ENCODE data around the gene RIN1. TPM values are rescaled to one million over a fixed set of nuclear protein-coding genes. Genes with fewer than 3 reads are reported as not detected.

Gene RIN1
- total RNA-seq, 1 donor from 2014 or later, result 1.0 TPM

DNA sequence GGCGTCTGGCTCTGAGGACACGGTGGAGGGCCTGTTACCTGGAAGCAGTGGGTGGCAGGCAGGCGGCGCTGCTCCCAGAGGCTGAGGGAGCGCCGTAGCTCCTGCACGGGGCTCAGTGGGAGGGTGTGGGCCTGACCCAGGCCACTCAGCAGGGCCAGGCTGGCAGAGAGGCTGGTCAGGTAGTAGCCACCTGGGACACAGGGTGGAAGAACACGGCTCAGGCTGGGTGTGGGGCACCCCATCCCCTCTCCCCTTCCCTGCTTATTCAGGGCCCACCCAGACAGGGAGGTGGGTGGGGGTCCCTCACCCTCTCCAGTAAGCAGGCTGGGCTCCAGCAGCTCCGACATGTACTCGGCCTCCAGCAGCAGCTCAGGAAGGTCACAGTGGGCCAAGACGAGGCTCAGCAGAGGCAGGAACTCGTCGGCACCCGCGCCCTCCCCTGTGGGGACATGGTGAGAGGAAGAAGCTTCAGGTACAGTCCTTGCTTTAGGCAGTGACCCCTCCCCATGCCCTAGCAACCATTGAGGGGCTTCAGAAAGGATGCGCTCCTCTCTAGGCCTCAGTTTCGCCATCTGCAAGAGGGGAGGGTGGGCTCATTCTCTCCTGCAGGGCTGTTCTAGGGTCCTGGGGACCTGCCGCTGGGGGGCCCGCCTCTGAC, 2.9 kb downstream of the RIN1 start:
- H3K4me1 ChIP-seq, result peaks cover 36% of the 10 kb centered on the region
- intact Hi-C loops (cut with micrococcal nuclease), result no loop called here
- TF ChIP-seq CTCF (IDR thresholded peaks at IDR 0.05; ENCODE audit: borderline replicate concordance), result no peak
- H3K27me3 ChIP-seq (ENCODE audit: low read depth), result no peaks in the 10 kb centered on the region
- no peaks in the 10 kb centered on the region for H3K9me3 ChIP-seq (replicated peaks)
- no peak overlapping the region for H3K4me3 ChIP-seq
- H3K27ac ChIP-seq (replicated peaks), result no peak overlapping the region
- peaks cover 26% of the 10 kb centered on the region for H3K36me3 ChIP-seq
- no peak for DNase-seq

- no peak overlapping the region for H3K27ac ChIP-seq (replicated peaks)
- no peak for DNase-seq
- H3K36me3 ChIP-seq, result peaks cover 18% of the 10 kb centered on the region
- H3K4me1 ChIP-seq, result peaks cover 43% of the 10 kb centered on the region
- H3K9me3 ChIP-seq (replicated peaks), result no peaks in the 10 kb centered on the region
- no peak for TF ChIP-seq CTCF (IDR thresholded peaks at IDR 0.05; ENCODE audit: borderline replicate concordance)
- H3K4me3 ChIP-seq, result no peak overlapping the region
- H3K27me3 ChIP-seq (ENCODE audit: low read depth), result no peaks in the 10 kb centered on the region
- intact Hi-C loops (cut with micrococcal nuclease), result no loop called here
Measured at GRCh38 chr11:66332371-66333219, 3.6 kb downstream of the RIN1 start.

- Histone ChIP-seq H3K4me1 (peaks cover 47% of the 10 kb centered on the region), H3K4me3 (no peak overlapping the region), H3K36me3 (peaks cover 13% of the 10 kb centered on the region), H3K27me3 (ENCODE audit: low read depth) (no peaks in the 10 kb centered on the region), H3K27ac (replicated peaks) (no peak overlapping the region), H3K9me3 (replicated peaks) (no peaks in the 10 kb centered on the region)
- no peak for TF ChIP-seq CTCF (IDR thresholded peaks at IDR 0.05; ENCODE audit: borderline replicate concordance)
- intact Hi-C loops (cut with micrococcal nuclease), result no loop called here
- DNase-seq, result no peak
Measured at GRCh38 chr11:66331542-66332370, 4.5 kb downstream of the RIN1 start.

DNA sequence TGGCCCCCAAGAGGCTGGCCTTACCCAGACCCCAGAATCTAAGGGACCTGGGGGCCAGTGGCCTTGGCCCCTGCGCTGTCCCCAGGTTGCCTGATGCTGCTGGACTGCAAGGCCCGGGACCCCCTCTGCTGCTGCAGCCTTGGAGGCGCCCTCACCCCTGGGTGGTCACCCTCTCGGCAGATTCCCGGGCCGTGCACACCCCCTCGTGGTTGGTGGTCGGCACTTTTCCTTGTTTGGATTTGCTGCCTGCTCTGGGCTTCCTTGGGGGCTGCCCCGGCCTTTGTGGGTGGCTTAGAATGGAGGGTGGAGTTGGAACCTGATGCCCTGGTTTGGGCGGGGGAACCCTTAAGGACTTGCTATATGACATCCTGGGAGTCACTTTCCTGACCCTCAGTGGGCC, 5.3 kb downstream of the RIN1 start:
- Histone ChIP-seq H3K9me3 (replicated peaks) (no peaks in the 10 kb centered on the region), H3K36me3 (peaks cover 13% of the 10 kb centered on the region), H3K27ac (replicated peaks) (no peak overlapping the region), H3K4me3 (no peak overlapping the region), H3K4me1 (peaks cover 47% of the 10 kb centered on the region), H3K27me3 (ENCODE audit: low read depth) (no peaks in the 10 kb centered on the region)
- TF ChIP-seq CTCF (IDR thresholded peaks at IDR 0.05; ENCODE audit: borderline replicate concordance), result no peak
- intact Hi-C loops (cut with micrococcal nuclease), result no loop called here
- no peak for DNase-seq

DNA sequence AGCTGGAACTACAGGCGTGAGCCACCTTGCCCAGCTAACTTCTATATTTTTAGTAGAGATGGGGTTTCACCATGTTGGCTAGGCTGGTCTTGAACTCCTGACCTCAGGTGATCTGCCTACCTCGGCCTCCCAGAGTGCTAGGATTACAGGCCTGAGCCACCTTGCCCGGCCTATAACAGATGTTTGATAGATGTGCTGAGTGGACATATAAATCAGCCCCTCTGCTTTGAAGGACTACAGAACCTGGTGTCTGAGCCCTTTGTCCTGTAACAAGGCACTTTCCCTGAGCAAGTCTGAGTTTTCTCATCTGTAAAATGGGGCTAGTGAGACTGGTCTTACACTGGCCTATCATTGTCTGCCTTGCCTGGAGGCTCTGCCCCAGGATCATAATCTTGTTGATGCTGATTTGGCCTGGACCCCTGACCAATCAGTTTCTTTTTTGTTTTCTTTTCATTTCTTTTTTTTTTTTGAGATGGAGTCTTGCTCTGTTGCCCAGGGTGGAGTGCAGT, 7.0 kb downstream of the RIN1 start:
- Histone ChIP-seq H3K9me3 (replicated peaks) (no peaks in the 10 kb centered on the region), H3K4me3 (no peak overlapping the region), H3K27ac (replicated peaks) (no peak overlapping the region), H3K4me1 (peaks cover 39% of the 10 kb centered on the region), H3K27me3 (ENCODE audit: low read depth) (no peaks in the 10 kb centered on the region), H3K36me3 (peaks cover 13% of the 10 kb centered on the region)
- intact Hi-C loops (cut with micrococcal nuclease), result no loop called here
- DNase-seq, result no peak
- TF ChIP-seq CTCF (IDR thresholded peaks at IDR 0.05; ENCODE audit: borderline replicate concordance), result no peak
